ENCODE data around the gene NBPF20.
"Not testable (repeated sequence)": the region's sequence is repeated elsewhere in the genome, so short reads cannot be mapped to it uniquely, and the experiment has no call there.

The NBPF20 gene

DNA sequence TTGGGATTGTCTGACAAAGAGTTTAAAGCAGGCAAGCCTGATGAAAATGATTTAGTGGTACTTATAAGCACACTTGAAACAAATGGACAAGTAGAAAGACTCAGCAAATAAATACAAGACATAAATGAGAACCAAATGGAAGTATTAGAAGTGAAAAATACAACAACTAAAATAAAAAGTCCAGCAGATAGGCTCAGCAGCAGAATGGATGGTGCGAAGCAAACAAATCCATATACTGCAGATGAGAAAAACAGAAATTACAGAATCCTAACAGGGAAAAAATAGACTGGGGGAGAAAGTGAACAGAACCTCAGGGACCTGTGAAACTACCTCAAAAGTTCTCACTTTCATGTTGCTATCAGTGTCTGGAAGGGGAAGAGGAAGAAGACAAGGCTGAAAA, 3.9 kb upstream of the NBPF20 start:
- DNase-seq (ENCODE audit: low read depth) = not testable (repeated sequence)

DNA sequence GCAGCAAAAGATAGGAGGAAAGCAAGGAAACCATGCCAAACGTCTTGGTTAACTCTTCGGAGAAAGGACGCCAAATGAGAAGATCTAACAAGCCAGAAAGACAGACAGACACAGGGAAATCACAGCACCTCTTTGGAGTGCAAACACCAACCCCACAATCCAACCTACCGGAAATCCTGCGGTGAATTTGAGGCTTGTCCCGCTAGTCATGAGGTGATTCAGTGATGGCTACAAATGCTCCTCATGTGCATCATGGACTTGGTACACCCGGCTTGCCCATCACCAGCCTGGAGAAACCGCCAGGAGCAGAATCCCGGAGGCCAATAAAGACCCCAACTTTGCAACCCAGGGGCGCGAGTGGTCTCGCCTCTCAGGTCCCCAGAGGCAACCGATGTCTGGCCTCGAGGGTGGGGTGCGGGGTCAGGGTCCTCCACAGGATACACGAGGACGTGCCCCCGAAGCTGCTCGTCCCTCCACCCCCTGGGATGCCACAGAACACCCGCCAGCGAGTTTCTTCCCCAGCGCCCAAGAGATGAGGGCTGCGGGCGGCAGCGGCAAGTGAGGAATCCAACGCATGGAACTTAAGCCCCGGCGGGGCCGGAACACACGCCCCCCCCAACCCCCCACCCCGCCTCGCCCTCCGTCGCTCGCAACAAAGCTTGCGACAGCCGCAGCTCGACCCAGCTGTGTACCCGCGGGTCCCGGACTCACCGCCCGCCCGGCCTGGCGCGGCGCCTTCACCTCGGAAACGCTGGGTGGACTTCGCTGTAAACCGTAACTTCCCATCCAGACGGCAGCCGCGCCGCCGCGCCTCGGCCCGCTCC, 579 bp downstream of the NBPF20 start:
- DNase-seq (ENCODE audit: low read depth) = peak; percentile 22

DNA sequence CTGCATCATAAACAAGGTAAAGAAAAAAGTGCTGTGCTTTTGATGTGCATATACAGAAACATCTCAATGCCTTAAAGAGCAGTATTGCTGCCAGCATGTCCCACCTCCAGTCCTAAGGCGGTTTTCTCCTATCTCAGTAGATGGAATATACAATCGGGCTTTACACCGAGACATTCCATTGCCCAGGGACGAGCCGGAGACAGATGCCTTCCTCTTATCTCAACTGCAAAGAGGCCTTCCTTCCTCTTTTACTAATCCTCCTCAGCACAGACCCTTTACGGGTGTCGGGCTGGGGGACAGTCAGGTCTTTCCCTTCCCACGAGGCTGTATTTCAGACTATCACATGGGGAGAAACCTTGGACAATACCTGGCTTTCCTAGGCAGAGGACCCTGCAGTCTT, 10.3 kb downstream of the NBPF20 start:
- not testable (repeated sequence) for DNase-seq (ENCODE audit: low read depth)

DNA sequence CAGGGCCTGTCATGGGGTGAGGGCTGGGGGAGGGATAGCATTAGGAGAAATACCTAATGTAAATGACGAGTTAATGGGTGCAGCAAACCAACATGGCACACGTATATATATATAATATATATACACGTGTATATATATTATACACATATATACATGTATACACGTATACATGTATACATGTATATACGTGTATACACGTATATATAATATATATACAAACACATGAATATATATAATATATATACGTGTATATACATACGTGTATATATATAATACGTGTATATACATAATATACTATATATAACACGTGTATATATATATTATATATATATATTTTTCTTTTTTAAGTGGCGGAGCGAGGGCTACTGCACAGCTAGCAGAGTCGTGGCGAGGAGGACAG, 18.1 kb downstream of the NBPF20 start:
- DNase-seq (ENCODE audit: low read depth) = not testable (repeated sequence)

DNA sequence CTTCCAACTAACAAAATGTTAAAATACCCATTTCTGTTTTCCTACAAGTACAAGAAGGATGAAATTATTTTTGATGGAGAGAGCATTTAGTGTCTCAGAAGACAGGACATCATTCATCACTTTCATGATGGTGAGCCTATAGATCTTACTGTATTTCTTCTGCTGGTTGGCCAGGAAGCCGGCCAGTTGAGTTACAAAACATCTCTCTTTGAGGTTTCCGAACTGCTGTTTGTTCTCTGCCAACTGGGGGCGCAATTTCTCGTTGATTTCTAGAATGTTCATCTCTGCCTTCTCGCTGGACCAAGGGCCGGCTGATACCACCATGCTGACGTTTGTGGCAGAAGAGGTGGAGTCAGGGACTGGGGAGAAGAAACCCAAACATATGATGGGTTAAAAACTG, 20.5 kb downstream of the NBPF20 start:
- not testable (repeated sequence) for DNase-seq (ENCODE audit: low read depth)

DNA sequence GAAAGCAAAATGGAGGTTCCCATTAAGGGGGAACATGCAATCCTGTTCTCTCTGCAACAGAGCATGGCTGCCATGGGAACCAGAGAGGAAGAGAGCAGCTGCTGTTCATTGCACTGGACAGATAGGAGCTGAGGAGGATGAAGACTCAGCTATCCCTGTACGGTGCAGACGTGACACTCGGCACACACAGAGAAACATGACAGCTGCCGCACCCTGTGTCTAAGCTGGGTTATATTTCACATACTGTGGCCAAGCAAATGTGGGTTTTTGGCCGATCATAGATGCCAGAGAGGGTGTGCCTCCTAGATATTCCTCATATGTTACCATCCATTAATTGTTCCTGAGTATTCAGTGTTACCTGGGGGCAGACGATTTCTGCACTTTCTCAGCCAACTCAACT, 24.7 kb downstream of the NBPF20 start:
- not testable (repeated sequence) for DNase-seq (ENCODE audit: low read depth)

All from activated gamma-delta T cell treated with anti-CD3 and anti-CD28 coated beads, Interleukin-2, amount 50 U/mL, for 16 hours (primary cell).